Activated CD8-positive, alpha-beta memory T cell treated with anti-CD3 and anti-CD28 coated beads for 36 hours (primary cell): ENCODE data around the gene FAAH. TPM values are rescaled to one million over a fixed set of nuclear protein-coding genes. Genes with fewer than 3 reads are reported as not detected.

Experiments used
- CTCF ChIA-PET: fragments of 350-600 bp; sonication (Branson Sonifier 250); formaldehyde crosslinking; loops from one replicate; lab custom pipeline; 2021; ENCODE audit warnings: antibody characterized with exemption; lab: Charles Lee
- POLR2A ChIA-PET: fragments of 350-600 bp; sonication (Branson Sonifier 250); formaldehyde crosslinking; loops from one replicate; lab custom pipeline; 2021; ENCODE audit warnings: antibody characterized with exemption; lab: Charles Lee
- total RNA-seq, 2 experiments: library from RNA; stranded (reverse); gene quantifications; one replicate each; pipeline ENCODE4 v1.2.3, GENCODE V29; 2021

The FAAH gene
- total RNA-seq, 2 experiments from 2014 or later: 4.8 to 5.3 TPM

DNA sequence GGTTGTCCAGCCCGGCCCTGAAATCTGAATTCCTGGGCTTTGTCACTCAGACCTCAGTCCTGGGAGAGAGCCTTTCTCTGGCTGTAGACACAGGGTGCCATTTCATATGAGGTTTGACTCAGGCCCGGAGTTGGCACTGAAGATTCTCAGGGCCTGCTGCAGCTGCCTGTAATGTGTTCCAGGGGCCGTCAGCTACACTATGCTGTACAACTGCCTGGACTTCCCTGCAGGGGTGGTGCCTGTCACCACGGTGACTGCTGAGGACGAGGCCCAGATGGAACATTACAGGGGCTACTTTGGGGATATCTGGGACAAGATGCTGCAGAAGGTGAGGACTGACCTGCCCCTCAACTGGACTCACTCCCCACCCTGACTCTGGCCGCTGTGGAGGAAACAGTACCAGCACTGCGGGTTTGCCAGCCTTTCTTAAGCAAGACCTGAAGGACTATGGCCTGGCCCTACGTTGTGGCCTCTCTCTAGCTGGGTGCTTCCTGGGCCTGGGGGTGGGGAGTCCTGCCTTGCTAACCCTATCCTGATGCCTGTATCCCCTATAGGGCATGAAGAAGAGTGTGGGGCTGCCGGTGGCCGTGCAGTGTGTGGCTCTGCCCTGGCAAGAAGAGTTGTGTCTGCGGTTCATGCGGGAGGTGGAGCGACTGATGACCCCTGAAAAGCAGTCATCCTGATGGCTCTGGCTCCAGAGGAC lies 18.9 kb downstream of the FAAH start:
- ChIA-PET CTCF (interaction anchor here (0.8 to 1.0 kb wide), 2 partner anchors 29 to 122 kb away, joined by 3 read pairs; a partner anchor contains a TSS), POLR2A (no interaction called here)

DNA sequence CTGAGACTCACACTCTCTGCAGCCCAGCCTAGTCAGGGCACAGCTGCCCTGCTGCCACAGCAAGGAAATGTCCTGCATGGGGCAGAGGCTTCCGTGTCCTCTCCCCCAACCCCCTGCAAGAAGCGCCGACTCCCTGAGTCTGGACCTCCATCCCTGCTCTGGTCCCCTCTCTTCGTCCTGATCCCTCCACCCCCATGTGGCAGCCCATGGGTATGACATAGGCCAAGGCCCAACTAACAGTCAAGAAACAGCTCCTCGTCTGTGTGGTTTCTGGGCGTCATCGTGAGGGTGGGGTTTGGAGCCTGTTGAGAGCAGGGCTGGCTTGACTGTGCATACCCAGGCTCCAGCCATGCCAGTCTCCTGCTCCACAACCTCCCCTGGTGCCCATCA lies 19.5 kb downstream of the FAAH start:
- POLR2A ChIA-PET: no interaction called here
- CTCF ChIA-PET: interaction anchor here (0.8 to 1.0 kb wide), 2 partner anchors 28 to 122 kb away, joined by 3 read pairs; a partner anchor contains a TSS

DNA sequence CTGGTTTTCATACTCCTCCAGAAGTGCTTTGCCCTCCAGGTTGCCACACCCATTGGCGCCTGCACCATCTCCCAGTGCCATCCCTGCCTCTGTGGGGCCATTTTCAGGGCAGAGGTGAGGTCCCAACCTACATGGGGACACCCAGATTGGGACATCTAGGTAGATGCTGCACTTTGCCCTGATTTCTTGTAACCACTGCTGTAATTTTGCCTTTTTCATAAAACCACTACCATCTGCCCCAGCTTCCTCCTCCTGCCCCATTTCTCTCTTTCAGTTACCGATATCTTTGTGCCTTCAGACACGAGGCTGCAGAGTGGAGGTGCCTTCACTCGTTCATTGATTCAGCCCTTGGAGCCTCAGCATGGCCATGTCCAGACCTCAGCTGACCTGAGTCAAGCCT lies 21.4 kb downstream of the FAAH start:
- ChIA-PET CTCF (no interaction called here), POLR2A (no interaction called here)

DNA sequence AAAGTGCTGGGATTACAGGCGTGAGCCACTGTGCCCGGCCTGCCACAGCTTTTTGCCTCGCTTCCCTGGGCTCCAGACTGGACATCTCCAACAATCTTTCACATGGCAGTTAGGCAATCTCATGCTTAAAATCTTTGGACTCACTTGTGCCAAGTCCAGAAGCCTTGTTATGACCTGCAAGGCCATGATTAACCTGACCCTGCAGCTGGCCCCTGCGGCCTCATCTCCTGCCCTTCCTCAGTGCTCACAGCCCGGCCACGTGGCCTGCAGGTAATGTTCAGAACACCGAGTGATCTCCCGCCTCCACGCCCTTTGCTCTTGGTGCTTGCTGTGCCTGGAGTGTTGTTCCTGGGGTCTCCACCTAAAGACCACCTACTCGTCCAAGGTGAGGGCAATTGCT lies 24.9 kb downstream of the FAAH start:
- CTCF ChIA-PET: no interaction called here

DNA sequence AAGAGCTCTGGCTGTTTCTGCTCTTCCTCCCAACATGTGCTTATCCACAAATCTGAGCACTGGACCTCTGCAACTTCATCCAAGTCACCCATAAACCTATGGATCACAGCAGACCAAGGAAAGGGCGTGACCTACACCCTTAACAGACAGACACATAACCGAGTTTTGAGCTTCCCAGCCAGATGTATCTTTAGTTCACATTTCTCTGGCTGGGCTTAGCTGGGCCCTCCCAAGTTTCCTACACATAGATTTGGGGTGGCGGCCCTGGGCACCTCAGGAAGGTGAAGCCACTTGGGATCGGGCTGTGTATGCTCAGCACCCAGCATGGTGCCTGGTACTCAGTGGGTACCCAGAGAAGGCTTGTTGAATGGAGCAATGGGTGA lies 26.4 kb downstream of the FAAH start:
- CTCF ChIA-PET: no interaction called here
- POLR2A ChIA-PET: no interaction called here

More for the DNA sequence above, 24.9 kb downstream of the FAAH start:
- POLR2A ChIA-PET: no interaction called here

DNA sequence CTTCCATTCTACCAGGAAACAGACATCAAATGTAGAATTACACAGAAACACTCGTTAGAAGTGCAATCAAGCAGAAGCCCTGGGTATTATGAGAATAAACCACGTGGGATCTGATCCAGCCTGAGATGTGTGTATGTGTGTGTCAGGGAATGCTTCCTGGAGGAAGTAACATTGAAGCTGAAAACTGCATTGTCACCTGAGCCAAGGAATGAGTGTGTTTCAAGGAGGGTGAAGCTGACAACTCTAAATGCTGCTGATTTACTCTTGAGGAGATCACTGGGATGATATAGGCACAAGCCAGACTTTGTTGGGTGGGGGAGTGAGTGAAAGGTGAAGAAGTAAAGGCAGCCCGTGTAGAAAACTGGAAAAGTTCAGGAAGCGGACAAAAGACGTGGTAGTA lies 27.6 kb downstream of the FAAH start:
- ChIA-PET POLR2A (no interaction called here), CTCF (interaction anchor here (1.3 kb wide), 1 partner anchor 25 kb away, joined by 4 read pairs; no protein-coding TSS in a partner anchor)

DNA sequence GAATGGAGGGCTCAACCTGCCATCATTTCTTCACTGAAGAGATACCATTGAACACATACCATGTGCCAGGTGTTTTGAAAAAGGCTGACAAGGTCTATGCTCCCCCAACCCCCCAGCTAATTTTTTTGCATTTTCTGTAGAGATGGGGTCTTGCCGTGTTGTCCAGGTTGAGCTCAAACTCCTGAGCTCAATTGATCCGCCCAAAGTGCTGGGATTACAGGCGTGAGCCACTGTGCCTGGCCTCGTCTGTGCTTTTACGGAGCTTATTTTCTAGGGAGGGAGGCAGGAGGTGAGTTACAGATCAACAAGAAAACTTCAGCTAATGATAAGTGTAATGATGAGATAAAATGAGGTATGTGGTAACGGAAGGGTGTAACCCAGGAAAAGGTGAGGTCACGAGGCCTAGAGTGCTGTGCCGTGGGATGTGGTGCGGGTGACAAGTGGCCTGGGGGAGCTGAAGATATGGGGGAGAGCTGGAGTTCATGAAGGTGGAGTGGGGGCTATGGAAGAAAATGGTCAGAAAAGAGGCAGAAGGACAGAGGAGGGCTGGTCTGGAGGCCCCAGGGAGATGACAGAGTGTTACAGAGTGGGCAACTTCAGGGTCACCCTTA lies 28.2 kb downstream of the FAAH start:
- CTCF ChIA-PET: interaction anchor here (1.3 kb wide), 1 partner anchor 25 kb away, joined by 4 read pairs; no protein-coding TSS in a partner anchor
- POLR2A ChIA-PET: no interaction called here

DNA sequence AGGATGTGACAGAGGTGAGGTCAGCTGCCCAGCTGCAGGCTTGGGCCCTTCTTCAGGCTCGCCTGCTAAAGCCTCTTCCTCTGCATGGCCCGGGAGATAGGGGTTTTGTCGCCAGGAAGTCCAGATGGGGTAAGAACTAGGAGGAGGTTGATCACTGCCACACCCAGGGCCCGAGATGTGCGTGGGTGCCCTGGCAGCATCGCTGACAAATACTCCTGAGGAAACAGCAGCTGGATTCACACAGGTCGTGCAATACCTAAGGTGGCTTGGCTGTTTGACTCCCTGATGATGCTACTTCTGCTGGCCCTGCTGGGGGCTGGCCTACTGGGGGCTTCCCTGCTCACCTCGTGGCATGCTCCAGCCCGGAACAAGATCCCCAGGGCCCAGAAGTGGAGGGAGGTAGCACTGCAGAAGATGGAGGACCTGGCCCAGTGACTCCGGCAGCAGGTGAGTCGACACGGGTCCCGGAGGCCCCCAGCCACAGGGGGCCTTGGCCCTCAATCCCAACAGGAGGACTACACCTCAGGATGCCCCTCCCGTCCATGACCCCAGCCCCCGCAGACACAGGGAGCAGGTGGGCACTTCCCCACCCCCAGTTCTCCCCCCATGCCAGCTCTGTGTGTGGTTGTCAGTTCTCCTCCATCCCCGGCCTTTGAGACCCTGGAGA lies 29.6 kb downstream of the FAAH start:
- ChIA-PET POLR2A (no interaction called here), CTCF (no interaction called here)

DNA sequence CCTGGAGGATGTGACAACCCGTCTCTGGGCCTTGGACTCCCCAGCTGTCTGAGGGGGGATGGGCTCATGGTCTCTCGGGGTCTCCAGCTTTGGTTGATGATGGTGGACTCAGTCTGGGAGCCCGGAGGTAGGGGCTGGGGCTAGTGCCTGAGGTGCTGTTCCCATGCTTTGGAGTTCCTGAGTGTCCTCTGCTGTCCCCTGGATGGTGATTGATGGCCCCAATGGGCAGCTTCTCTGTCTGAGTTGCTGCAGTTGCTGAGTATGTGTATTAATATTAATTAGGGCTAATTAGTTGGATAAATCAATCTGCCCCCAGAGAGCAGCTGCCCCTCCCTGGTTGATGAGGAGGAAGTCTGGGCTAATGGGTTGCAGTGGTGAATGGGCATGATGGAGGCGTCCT lies 30.6 kb downstream of the FAAH start:
- CTCF ChIA-PET: interaction anchor here (1.1 kb wide), 1 partner anchor 18 kb away, joined by 5 read pairs; no protein-coding TSS in a partner anchor
- POLR2A ChIA-PET: no interaction called here

DNA sequence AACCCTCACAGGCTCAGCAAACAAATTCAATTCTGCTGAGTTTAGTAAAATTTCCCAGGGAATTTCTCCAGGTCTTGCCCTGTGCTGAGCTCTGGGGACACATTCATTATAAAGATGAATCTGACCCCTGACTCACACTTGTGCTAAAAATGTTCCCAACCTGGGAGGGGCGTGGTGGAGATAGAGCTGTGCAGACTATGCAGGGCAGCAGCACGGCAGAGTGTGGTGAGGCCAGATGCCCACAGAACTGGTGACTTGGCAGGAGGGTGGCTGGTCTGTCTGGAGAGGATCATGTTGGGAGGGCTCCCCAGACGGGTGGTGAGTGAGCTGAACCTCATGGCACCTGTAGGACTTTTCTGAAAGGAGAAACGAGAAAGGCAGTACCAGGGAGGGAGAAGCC lies 31.6 kb downstream of the FAAH start:
- POLR2A ChIA-PET: no interaction called here
- CTCF ChIA-PET: interaction anchor here (1.1 kb wide), 1 partner anchor 19 kb away, joined by 5 read pairs; no protein-coding TSS in a partner anchor

DNA sequence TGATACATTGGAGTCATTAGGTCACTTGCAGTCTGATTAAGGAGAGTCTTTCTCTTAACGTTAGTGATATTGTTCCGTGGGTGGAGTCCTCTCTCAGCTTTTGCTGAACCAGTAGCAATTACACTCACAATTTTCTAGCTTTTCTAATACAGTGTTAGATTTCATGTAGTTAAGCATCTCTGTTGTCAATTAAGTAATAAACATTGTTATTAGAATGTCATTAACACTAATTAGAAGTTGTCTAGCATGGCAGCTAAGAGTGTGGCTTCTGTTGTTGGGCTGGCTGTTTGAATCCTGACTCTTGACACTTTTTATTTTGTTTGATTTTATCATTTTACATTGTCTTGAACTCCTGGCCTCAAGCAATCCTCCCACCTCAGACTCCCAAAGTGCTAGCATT lies 33.4 kb downstream of the FAAH start:
- ChIA-PET CTCF (interaction anchor here (0.7 kb wide), 1 partner anchor 775 kb away, joined by 5 read pairs; no protein-coding TSS in a partner anchor), POLR2A (no interaction called here)

DNA sequence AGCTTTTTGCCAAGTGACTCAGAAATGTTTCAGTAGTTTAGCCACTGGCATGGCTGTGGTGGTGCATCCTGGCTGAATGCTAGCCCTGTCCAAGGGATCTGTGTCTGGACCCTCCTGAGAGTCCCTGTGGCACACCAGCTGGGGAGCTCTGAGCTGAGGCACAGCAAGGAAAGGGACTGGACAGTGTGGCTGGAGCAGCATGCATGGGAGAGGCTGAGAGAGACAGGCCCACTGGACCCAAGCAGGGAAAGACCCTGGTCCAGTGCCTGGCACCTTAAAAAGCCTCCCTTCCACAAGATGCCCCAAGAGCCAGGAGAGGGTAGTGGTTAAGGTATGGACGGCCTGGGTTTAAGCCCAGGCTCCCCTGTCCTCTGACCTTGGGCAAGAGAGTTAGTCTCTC lies 35.3 kb downstream of the FAAH start:
- ChIA-PET POLR2A (no interaction called here), CTCF (no interaction called here)

DNA sequence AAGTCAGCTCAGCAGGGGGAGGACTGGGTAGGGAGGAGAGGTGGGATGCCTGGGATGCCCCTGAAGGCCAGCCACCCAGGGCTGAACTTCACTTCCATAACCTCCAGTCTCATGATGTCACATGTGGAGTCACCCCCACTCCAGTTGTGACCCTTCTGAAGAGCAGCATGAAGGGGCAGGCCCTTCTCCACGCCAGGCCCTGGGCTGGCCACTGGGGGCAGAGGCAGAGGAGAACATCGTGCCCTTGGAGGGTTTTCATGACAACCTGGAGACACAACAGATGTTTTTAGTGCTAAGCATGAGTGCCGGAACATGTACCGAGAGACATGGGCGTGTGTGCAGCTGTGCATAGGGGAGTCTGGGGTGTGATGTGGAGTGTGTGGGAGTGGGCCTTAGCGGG lies 37.6 kb downstream of the FAAH start:
- ChIA-PET CTCF (interaction anchor here (1.0 kb wide), 1 partner anchor 15 kb away, joined by 4 read pairs; no protein-coding TSS in a partner anchor), POLR2A (no interaction called here)

DNA sequence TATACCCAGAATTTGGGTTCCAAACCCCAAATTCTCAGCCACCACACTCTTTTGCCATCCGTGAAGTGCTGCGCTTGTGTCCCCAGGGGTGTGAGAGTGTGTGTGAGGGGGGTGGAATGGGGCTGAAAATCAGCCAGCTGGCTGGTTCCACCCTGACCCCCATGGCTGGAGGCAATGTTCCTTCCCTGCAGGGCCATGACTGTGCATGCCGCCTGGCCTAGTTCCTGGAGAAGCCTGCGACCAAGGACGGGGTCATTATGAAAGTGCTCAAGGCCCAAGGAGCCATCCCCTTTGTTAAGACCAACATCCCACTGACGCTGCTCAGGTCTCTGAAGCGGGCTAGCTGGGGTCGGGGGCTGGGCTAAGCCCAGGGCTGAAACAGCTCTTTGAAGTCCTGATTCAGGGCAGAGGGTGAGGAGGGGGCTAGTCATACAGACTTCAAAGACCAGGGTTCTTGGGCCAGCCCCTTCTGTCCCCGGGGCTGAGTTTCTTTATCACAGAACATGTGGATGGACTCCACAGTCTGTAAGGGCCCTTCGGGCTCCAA lies 38.7 kb downstream of the FAAH start:
- POLR2A ChIA-PET: no interaction called here
- CTCF ChIA-PET: interaction anchor here (1.0 kb wide), 1 partner anchor 14 kb away, joined by 4 read pairs; no protein-coding TSS in a partner anchor

DNA sequence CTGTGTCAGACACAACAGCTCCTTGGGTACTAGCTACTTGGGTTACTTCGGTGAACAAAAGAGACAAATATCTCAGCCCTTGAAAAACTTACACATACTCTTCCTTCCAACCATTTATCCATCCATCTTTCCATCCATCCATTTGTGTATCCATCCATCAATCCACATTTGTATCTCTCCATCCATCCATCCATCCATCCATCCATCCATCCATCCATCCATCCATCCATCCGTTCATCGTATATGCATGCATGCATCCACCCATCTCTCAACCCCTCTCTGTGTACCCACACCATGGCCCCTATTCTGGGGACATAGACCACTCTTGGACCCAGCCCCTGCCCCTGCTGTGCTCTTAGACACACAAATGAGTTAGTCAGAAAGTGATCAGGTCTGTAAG lies 40.2 kb downstream of the FAAH start:
- ChIA-PET CTCF (interaction anchor here (1.0 to 1.5 kb wide), 2 partner anchors 13 to 28 kb away, joined by 5 read pairs; no protein-coding TSS in a partner anchor), POLR2A (no interaction called here)

DNA sequence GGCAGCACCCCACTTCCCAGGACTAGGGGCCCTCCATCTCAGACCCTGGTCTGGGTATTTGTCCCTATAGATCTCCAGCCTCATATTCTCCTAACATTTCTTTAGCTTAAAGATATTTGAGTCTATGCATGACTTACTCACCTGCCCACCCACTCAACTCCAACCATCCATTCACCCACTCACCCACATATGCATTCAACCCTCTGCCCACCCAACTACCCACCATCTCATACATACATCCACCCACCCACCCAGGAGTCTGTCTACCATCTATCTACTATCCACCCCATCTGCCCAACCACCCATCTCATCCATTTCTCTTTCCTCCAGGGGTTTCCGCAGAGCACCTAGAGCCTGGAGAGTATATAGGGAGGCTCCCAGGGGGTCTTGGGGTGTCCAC lies 42.7 kb downstream of the FAAH start:
- POLR2A ChIA-PET: no interaction called here
- CTCF ChIA-PET: interaction anchor here (1.0 kb wide), 1 partner anchor 10 kb away, joined by 3 read pairs; no protein-coding TSS in a partner anchor

DNA sequence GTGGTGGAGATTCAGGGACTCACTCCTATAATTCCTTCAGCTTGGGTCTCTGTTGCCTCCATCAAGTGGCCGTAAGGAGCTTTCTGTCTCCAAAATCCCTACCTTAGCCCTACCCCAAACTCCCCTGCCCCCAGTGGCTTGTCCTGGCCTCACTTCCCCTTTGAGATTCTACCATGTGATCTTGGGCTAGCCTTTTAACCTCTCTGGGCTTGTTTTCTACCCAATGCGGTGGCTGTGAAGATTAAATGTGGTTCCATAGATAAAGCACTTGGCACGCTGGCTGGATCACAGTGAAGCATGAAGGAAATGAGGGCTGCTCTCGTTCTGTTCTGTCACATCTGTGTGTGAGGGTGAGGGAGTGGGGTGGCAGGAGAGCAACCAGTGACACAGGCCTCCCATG lies 43.6 kb downstream of the FAAH start:
- CTCF ChIA-PET: interaction anchor here (1.0 kb wide), 1 partner anchor 9 kb away, joined by 3 read pairs; no protein-coding TSS in a partner anchor

DNA sequence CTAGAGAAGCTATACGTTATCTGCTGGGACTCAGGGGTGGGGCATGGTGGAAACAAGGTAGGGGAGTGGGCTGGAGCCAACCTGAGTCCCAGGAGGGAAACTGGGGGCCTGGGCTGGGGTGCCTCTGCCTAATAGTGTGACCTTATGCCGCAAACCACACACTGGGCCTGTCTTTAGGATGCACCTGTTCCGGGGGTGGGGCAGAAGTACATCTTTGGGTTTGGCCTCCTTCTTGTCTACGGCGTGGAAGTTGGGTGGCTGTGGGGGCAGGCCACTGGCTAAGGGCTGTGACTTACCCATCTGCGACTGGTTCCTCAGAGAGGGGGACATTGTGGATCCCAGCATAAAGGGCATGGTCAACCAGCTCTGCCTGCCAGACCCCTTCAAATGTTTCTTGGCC lies 44.2 kb downstream of the FAAH start:
- POLR2A ChIA-PET: no interaction called here
- CTCF ChIA-PET: interaction anchor here (1.4 kb wide), 1 partner anchor 94 kb away, joined by 3 read pairs; no protein-coding TSS in a partner anchor

More for the DNA sequence above, 43.6 kb downstream of the FAAH start:
- POLR2A ChIA-PET: no interaction called here

DNA sequence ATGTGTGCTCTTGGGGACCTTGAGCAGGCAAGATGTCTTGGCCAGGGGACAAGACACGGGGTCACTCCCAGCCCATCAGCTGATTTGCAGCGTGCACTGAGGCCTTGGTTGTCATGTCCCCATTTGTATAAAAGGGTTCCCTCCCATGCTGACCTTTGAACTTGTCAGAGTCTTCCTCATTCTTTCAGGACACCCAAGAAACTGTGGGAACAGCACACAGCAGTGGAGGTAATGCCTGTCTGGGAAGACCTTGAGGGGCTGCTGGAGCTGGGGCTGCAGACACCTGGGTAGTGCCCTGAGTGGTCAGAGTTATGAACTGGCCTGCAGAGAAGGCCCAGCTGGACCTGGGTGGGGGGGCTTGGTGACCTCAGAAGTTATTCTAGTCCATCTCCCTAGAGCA lies 46.4 kb downstream of the FAAH start:
- ChIA-PET POLR2A (no interaction called here), CTCF (interaction anchor here (1.0 to 1.2 kb wide), 2 partner anchors 9 to 87 kb away, joined by 3 read pairs; no protein-coding TSS in a partner anchor)
